Gastrocnemius medialis (tissue), 4 donors: ENCODE results near the gene TMEM39A. TPM values are rescaled to one million over a fixed set of nuclear protein-coding genes. Genes with fewer than 3 reads are reported as not detected.

Source experiments
- ATAC-seq, 2 donors: fragments of 150-250 bp; one replicate each; pipeline ENCODE4 v1.9.1; 2016
- DNase-seq, 2 donors: peaks; one replicate each; pipeline ENCODE4 v3.0.0-alpha.2; 2019
- H3K27ac ChIP-seq, 4 donors: fragments of 200-600 bp; sonication (generic); 1 replicate in 1 of 4; 2 replicates in 3 of 4; pipeline ENCODE4 v1.5.1; 2016 to 2018; ENCODE audit warnings: mild to moderate bottlenecking in 2 of 4, moderate library complexity in 1 of 4
- H3K27me3 ChIP-seq, 3 donors: fragments of 200-600 bp; sonication (generic) in 2 of 3; 1 replicate in 1 of 3; 2 replicates in 2 of 3; pipeline versions ENCODE4 v1.5.1 to v1.6.0; 2016 to 2019; ENCODE audit warnings: mild to moderate bottlenecking in 1 of 3, moderate library complexity in 1 of 3
- H3K36me3 ChIP-seq, 2 donors: fragments of 200-600 bp; sonication (generic) in 1 of 2; one replicate each; pipeline ENCODE4 v1.5.1; 2017 to 2018
- H3K4me1 ChIP-seq, 2 donors: fragments of 200-600 bp; sonication (generic) in 1 of 2; one replicate each; pipeline ENCODE4 v1.5.1; 2016 to 2017; ENCODE audit warnings: mild to moderate bottlenecking in 2 of 2
- H3K4me3 ChIP-seq, 4 donors: fragments of 200-600 bp; sonication (generic) in 3 of 4; 1 replicate in 1 of 4; 2 replicates in 3 of 4; pipeline ENCODE4 v1.5.1; 2016 to 2019; ENCODE audit warnings: mild to moderate bottlenecking in 2 of 4
- H3K9me3 ChIP-seq, 3 donors: fragments of 200-600 bp; sonication (generic) in 2 of 3; 1 replicate in 1 of 3; 2 replicates in 2 of 3; pipeline ENCODE4 v1.5.1; 2016 to 2019
- CTCF ChIP-seq, 5 experiments: fragments of 450-650 bp in 3 of 5; fragments of 200-600 bp in 2 of 5; sonication (generic) in 2 of 5; IDR thresholded peaks in 4 of 5; conservative IDR thresholded peaks in 1 of 5; 1 replicate in 4 of 5; 2 replicates in 1 of 5; pipeline ENCODE4 v1.5.1; 2016 to 2019; ENCODE audit warnings: antibody characterized with exemption in 5 of 5, mild to moderate bottlenecking in 3 of 5, moderate library complexity in 3 of 5
- POLR2A ChIP-seq, 2 donors: fragments of 450-650 bp; IDR thresholded peaks; one replicate each; pipeline ENCODE4 v1.6.1; 2017; ENCODE audit warnings: antibody characterized with exemption in 2 of 2, mild to moderate bottlenecking in 2 of 2, moderate library complexity in 2 of 2
- in situ Hi-C, 4 donors: fragments of 200-750 bp; cut with MboI; loops; one replicate each; pipeline versions ENCODE4 v1.15.0 to v1.8.0; 2017; ENCODE audit warnings: low sequenced_read_pairs in 4 of 4
- intact Hi-C: fragments of 100-400 bp; cut with DNase I; formaldehyde crosslinking; loops from one replicate; pipeline ENCODE4 v1.15.1; 2023; ENCODE audit warnings: low total_unique reads
- total RNA-seq, 4 donors: library from RNA; depleted of rRNA; stranded (reverse); fragments of >200 nt; gene quantifications; one replicate each; pipeline versions ENCODE4 v1.1.0 to v1.2.3, GENCODE V29; 2016

The TMEM39A gene
- total RNA-seq, 4 donors from 2014 or later, result 9.0 to 21.2 (median 15.5) TPM

GRCh38 chr3:119506631-119507030 is 43.2 kb upstream of the TMEM39A start:
- H3K4me3 ChIP-seq, result no peak overlapping the region
- H3K27ac ChIP-seq, result peak overlapping the region in 1 of 4 donors; percentile 24
- H3K36me3 ChIP-seq, result peaks cover 5 to 69% of the 10 kb centered on the region in 2 donors
- no peak for TF ChIP-seq POLR2A (IDR thresholded peaks at IDR 0.05)
- TF ChIP-seq CTCF (IDR thresholded peaks at IDR 0.05 in 4 of 5, conservative IDR thresholded peaks at IDR 0.05 in 1 of 5), result no peak
- DNase-seq (no peak), ATAC-seq (no peak)
- peaks cover 0 to 2% of the 10 kb centered on the region in 2 donors for H3K4me1 ChIP-seq
- no peaks in the 10 kb centered on the region for H3K27me3 ChIP-seq
- no peaks in the 10 kb centered on the region for H3K9me3 ChIP-seq
- intact Hi-C loops, result no loop called here
- in situ Hi-C loops, result loop anchor here in 3 of 4 donors (25.0 kb wide), 1 partner anchor 181 kb away; the partner anchor contains the start of gene COX17 (in 3 of the 3)

GRCh38 chr3:119500901-119501300 is 37.5 kb upstream of the TMEM39A start:
- H3K27me3 ChIP-seq, result no peaks in the 10 kb centered on the region
- no peak for ATAC-seq
- no peak for DNase-seq
- H3K27ac ChIP-seq, result peak overlapping the region in 3 of 4 donors; percentile 91 to 98 (median 94)
- TF ChIP-seq CTCF (IDR thresholded peaks at IDR 0.05 in 4 of 5, conservative IDR thresholded peaks at IDR 0.05 in 1 of 5) (no peak), POLR2A (IDR thresholded peaks at IDR 0.05) (no peak)
- in situ Hi-C loops (loop anchor here in 3 of 4 donors (25.0 kb wide), 1 partner anchor 186 kb away; the partner anchor contains the start of gene COX17 (in 3 of the 3)), intact Hi-C loops (no loop called here)
- H3K4me1 ChIP-seq, result peaks cover 29 to 33% of the 10 kb centered on the region in 2 donors
- peaks cover 5 to 42% of the 10 kb centered on the region in 2 donors for H3K36me3 ChIP-seq
- H3K9me3 ChIP-seq, result no peaks in the 10 kb centered on the region
- peak overlapping the region in 2 of 4 donors; percentile 18 to 71 for H3K4me3 ChIP-seq

- ATAC-seq, result no peak
- peak overlapping the region in 3 of 4 donors; percentile 91 to 98 (median 94) for H3K27ac ChIP-seq
- no peaks in the 10 kb centered on the region for H3K27me3 ChIP-seq
- intact Hi-C loops (no loop called here), in situ Hi-C loops (loop anchor here in 3 of 4 donors (25.0 kb wide), 1 partner anchor 187 kb away; the partner anchor contains the start of gene COX17 (in 3 of the 3))
- no peak for DNase-seq
- peak overlapping the region; percentile 18 to 93 (median 80) for H3K4me3 ChIP-seq
- TF ChIP-seq POLR2A (IDR thresholded peaks at IDR 0.05) (no peak), CTCF (IDR thresholded peaks at IDR 0.05 in 4 of 5, conservative IDR thresholded peaks at IDR 0.05 in 1 of 5) (no peak)
- H3K36me3 ChIP-seq, result peaks cover 5 to 35% of the 10 kb centered on the region in 2 donors
- H3K9me3 ChIP-seq, result no peaks in the 10 kb centered on the region
- H3K4me1 ChIP-seq, result peaks cover 29 to 33% of the 10 kb centered on the region in 2 donors
These were observed 36.9 kb upstream of the TMEM39A start for GRCh38 chr3:119500265-119500664.

- H3K27ac ChIP-seq, result peak within 1 kb of the TSS; percentile 91 to 98 (median 94)
- H3K9me3 ChIP-seq, result no peaks in the 10 kb centered on the region
- peak; percentile 96 to 98 for ATAC-seq
- DNase-seq, result peak; percentile 96 to 98
- H3K4me1 ChIP-seq, result peaks cover 29 to 33% of the 10 kb centered on the region in 2 donors
- in situ Hi-C loops (no loop called here), intact Hi-C loops (loop anchor here (1.0 to 10.0 kb wide), 4 partner anchors 35 to 254 kb away; partner anchors contain the start of genes ADPRH, B4GALT4, COX17 and TMEM39A)
- no peaks in the 10 kb centered on the region for H3K27me3 ChIP-seq
- H3K36me3 ChIP-seq, result peaks cover 0 to 17% of the 10 kb centered on the region in 2 donors
- no peak for TF ChIP-seq CTCF (IDR thresholded peaks at IDR 0.05 in 4 of 5, conservative IDR thresholded peaks at IDR 0.05 in 1 of 5)
- TF ChIP-seq POLR2A (IDR thresholded peaks at IDR 0.05), result peak; percentile 72 to 86
- peak within 1 kb of the TSS; percentile 71 to 93 (median 90) for H3K4me3 ChIP-seq
These were observed 35.0 kb upstream of the TMEM39A start, which contains the start of gene TIMMDC1 for GRCh38 chr3:119498186-119499011. TSS of gene TIMMDC1 (plus strand) at chr3:119498547. CDS start at chr3:119498734, 187 bp downstream.
